ENCODE measurements around the gene SLC16A11. TPM values are rescaled to one million over a fixed set of nuclear protein-coding genes. Genes with fewer than 3 reads are reported as not detected.

The SLC16A11 gene
- total and polyA plus RNA-seq, 2 donors (not counting 1 experiment from before 2014, with no cell fraction given): 10.0 to 31.9 TPM

DNA sequence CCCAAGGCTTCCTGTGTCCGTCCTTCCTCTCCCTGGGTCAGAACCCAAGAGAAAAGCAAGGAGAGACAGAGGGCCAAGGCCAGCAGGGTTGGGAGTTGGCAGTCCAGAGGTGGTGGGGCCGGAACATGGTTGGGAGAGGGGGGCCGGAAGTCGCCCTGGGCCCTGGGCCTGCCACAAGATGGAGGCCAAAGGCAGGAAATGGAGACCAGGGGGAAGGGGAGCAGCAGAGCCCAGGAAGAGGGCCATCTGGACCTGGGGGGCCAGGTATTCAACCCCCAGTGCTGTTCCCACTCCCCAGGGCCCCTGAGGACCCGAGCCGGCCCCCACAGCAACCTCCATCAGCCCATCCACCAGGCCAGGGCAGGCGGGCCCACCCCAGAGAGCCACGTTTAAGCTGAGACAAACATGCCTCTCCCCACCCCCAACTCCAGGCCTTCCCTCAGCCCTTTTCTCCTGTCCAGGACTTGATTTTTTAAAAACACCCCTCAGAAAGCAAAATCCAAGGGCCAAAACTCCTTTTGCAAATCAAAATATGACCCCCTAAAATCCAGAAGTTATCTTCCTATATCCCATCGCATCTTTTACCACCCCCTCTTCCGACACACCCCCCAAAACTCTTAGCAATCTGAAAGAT lies 25.4 kb downstream of the SLC16A11 start:
- Histone ChIP-seq H3K9ac (ENCODE audit: low read length) (no peak overlapping the region), H2AFZ (ENCODE audit: insufficient read depth, low read depth, low read length, poor library complexity, severe bottlenecking) (no peak overlapping the region), H3K27ac (ENCODE audit: low read length in 2 of 2) (no peak overlapping the region), H3K79me2 (ENCODE audit: control insufficient read depth, insufficient read depth, low read length) (peaks cover 15% of the 10 kb centered on the region), H4K20me1 (ENCODE audit: control insufficient read depth, insufficient read depth, low read length, poor library complexity, severe bottlenecking) (no peaks in the 10 kb centered on the region), H3K4me3 (ENCODE audit: control extremely low read depth in 1 of 5, extremely low read depth in 1 of 5, insufficient read depth in 1 of 5, low read depth in 2 of 5, low read length in 4 of 5) (no peak overlapping the region), H3K9me3 (ENCODE audit: control extremely low read depth in 1 of 3, control insufficient read depth in 2 of 3, insufficient read depth in 1 of 3, low read length in 2 of 3) (peaks cover 0 to 8% (median 0%) of the 10 kb centered on the region in 3 donors), H3K4me2 (replicated peaks; ENCODE audit: low read depth, low read length, poor library complexity, severe bottlenecking) (no peak overlapping the region), H3K36me3 (replicated peaks in 1 of 2; ENCODE audit: control extremely low read depth in 1 of 2, control insufficient read depth in 1 of 2, extremely low read depth in 1 of 2, insufficient read depth in 2 of 2, low read length in 1 of 2) (peaks cover 0 to 20% of the 10 kb centered on the region in 2 experiments), H3K27me3 (replicated peaks in 1 of 4; ENCODE audit: control extremely low read depth in 1 of 4, control insufficient read depth in 3 of 4, insufficient read depth in 4 of 4, low read length in 3 of 4) (no peaks in the 10 kb centered on the region), H3K4me1 (ENCODE audit: control insufficient read depth in 2 of 2, insufficient read depth in 2 of 2, low read length in 2 of 2) (peaks cover 38 to 51% of the 10 kb centered on the region in 2 donors)
- TF ChIP-seq, protein P1, sequence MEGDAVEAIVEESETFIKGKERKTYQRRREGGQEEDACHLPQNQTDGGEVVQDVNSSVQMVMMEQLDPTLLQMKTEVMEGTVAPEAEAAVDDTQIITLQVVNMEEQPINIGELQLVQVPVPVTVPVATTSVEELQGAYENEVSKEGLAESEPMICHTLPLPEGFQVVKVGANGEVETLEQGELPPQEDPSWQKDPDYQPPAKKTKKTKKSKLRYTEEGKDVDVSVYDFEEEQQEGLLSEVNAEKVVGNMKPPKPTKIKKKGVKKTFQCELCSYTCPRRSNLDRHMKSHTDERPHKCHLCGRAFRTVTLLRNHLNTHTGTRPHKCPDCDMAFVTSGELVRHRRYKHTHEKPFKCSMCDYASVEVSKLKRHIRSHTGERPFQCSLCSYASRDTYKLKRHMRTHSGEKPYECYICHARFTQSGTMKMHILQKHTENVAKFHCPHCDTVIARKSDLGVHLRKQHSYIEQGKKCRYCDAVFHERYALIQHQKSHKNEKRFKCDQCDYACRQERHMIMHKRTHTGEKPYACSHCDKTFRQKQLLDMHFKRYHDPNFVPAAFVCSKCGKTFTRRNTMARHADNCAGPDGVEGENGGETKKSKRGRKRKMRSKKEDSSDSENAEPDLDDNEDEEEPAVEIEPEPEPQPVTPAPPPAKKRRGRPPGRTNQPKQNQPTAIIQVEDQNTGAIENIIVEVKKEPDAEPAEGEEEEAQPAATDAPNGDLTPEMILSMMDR (IDR thresholded peaks at IDR 0.05): no peak
- TF ChIP-seq EZH2 (IDR thresholded peaks at IDR 0.05; ENCODE audit: borderline replicate concordance, insufficient read depth, low read depth, low read length, poor library complexity, severe bottlenecking): no peak
- CTCF ChIA-PET: interaction anchor here (0.7 to 7.2 kb wide), 5 partner anchors 13 to 108 kb away, joined by 3 to 66 read pairs (median 7); no protein-coding TSS in a partner anchor
- no peak overlapping the region for H3K4me3 Mint-ChIP-seq
- no peak overlapping the region for H3K27ac Mint-ChIP-seq
- no peaks in the 10 kb centered on the region for H3K9me3 Mint-ChIP-seq (ENCODE audit: insufficient read depth)
- ATAC-seq (ENCODE audit: low read depth) (no peak), DNase-seq (no peak)
- POLR2A ChIA-PET: interaction anchor here (0.6 to 0.7 kb wide), 2 partner anchors 18 to 815 kb away, joined by 4 to 10 read pairs; partner anchors contain the start of gene SLC16A13
- no peaks in the 10 kb centered on the region for H3K27me3 Mint-ChIP-seq
- WGBS (ENCODE audit: insufficient coverage): 84% methylated on average over 8 of the region's 10 CpGs
- peaks cover 46% of the 10 kb centered on the region for H3K4me1 Mint-ChIP-seq
- intact Hi-C loops (cut with micrococcal nuclease): loop anchor here (10.0 kb wide), 2 partner anchors 556 to 816 kb away; partner anchors contain the start of genes CD68 and KDM6B

DNA sequence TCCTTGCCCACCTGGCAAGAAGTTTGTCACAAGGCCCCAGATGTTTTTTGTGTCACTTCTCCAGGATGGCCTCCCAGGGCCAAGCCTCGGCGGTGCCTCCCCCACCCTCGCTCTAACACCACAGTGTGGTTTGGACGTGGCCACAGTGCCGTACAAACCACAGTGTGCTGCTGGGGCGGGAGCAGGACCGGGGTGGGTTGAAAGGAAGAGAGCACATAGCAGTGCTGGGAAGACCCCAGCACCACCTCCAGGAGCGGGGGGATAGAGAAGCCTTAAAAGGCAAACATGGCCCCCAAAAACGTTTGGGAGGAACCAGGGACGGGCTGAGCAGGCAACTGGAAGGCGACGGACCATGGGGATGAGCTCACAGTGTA lies 26.1 kb downstream of the SLC16A11 start:
- WGBS (ENCODE audit: insufficient coverage): 64% methylated on average over 7 of the region's 12 CpGs
- Histone ChIP-seq H3K27ac (ENCODE audit: low read length in 2 of 2) (no peak overlapping the region), H3K27me3 (replicated peaks in 1 of 4; ENCODE audit: control extremely low read depth in 1 of 4, control insufficient read depth in 3 of 4, insufficient read depth in 4 of 4, low read length in 3 of 4) (no peaks in the 10 kb centered on the region), H3K9me3 (ENCODE audit: control extremely low read depth in 1 of 3, control insufficient read depth in 2 of 3, insufficient read depth in 1 of 3, low read length in 2 of 3) (peaks cover 0 to 3% (median 0%) of the 10 kb centered on the region in 3 donors), H3K4me2 (replicated peaks; ENCODE audit: low read depth, low read length, poor library complexity, severe bottlenecking) (no peak overlapping the region), H4K20me1 (ENCODE audit: control insufficient read depth, insufficient read depth, low read length, poor library complexity, severe bottlenecking) (no peaks in the 10 kb centered on the region), H3K4me1 (ENCODE audit: control insufficient read depth in 2 of 2, insufficient read depth in 2 of 2, low read length in 2 of 2) (peaks cover 34 to 51% of the 10 kb centered on the region in 2 donors), H3K9ac (ENCODE audit: low read length) (no peak overlapping the region), H2AFZ (ENCODE audit: insufficient read depth, low read depth, low read length, poor library complexity, severe bottlenecking) (no peak overlapping the region), H3K4me3 (ENCODE audit: control extremely low read depth in 1 of 5, extremely low read depth in 1 of 5, insufficient read depth in 1 of 5, low read depth in 2 of 5, low read length in 4 of 5) (no peak overlapping the region), H3K79me2 (ENCODE audit: control insufficient read depth, insufficient read depth, low read length) (peaks cover 21% of the 10 kb centered on the region), H3K36me3 (replicated peaks in 1 of 2; ENCODE audit: control extremely low read depth in 1 of 2, control insufficient read depth in 1 of 2, extremely low read depth in 1 of 2, insufficient read depth in 2 of 2, low read length in 1 of 2) (peaks cover 0 to 20% of the 10 kb centered on the region in 2 experiments)
- DNase-seq (no peak), ATAC-seq (ENCODE audit: low read depth) (no peak)
- intact Hi-C loops (cut with micrococcal nuclease): loop anchor here (10.0 kb wide), 2 partner anchors 557 to 817 kb away; partner anchors contain the start of genes CD68 and KDM6B
- TF ChIP-seq, protein P1 (IDR thresholded peaks at IDR 0.05): no peak
- no peak for TF ChIP-seq EZH2 (IDR thresholded peaks at IDR 0.05; ENCODE audit: borderline replicate concordance, insufficient read depth, low read depth, low read length, poor library complexity, severe bottlenecking)
- CTCF ChIA-PET: interaction anchor here (0.7 to 2.0 kb wide), 4 partner anchors 13 to 104 kb away, joined by 3 to 7 read pairs (median 4); no protein-coding TSS in a partner anchor
- H3K9me3 Mint-ChIP-seq (ENCODE audit: insufficient read depth): no peaks in the 10 kb centered on the region
- POLR2A ChIA-PET: no interaction called here
- H3K4me3 Mint-ChIP-seq: no peak overlapping the region
- H3K27me3 Mint-ChIP-seq: no peaks in the 10 kb centered on the region
- no peak overlapping the region for H3K27ac Mint-ChIP-seq
- peaks cover 45% of the 10 kb centered on the region for H3K4me1 Mint-ChIP-seq

Data from B cell (primary cell).